Measurements from ENCODE around the gene ANKRD11. TPM values are rescaled to one million over a fixed set of nuclear protein-coding genes. Genes with fewer than 3 reads are reported as not detected.

Gene ANKRD11
- total RNA-seq, 1 donor from 2014 or later = 178 TPM

DNA sequence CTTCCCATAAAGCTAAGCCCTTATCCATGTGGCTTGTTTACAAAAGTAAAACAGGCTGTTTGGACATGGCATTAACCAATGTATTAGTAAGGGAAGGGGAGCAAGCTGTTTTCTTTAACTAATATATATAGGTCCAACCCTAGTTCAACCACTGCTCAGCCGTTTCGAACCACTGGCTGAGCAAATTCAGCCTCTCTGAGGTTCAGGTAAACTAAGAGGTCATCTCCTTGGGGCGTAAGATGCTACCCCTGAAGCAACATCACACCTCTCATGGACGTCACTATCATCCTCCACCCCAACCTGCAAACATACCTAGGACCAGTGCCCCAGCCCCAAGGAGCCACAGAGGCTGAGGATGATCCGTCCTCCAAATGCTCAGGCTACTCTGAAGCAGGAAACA, 45.2 kb downstream of the ANKRD11 start:
- Mint-ChIP-seq H3K36me3 (ENCODE audit: insufficient read depth) (peaks cover 3% of the 10 kb centered on the region), H3K9me3 (ENCODE audit: low read depth) (no peaks in the 10 kb centered on the region), H3K27ac (peak overlapping the region; percentile 88), H3K27me3 (no peaks in the 10 kb centered on the region), H3K4me1 (ENCODE audit: low read depth) (peaks cover 56% of the 10 kb centered on the region), H3K4me3 (ENCODE audit: low read depth) (no peak overlapping the region)
- DNase-seq (ENCODE audit: low spot score, unreplicated experiment) = no peak
- TF ChIP-seq, protein P1, sequence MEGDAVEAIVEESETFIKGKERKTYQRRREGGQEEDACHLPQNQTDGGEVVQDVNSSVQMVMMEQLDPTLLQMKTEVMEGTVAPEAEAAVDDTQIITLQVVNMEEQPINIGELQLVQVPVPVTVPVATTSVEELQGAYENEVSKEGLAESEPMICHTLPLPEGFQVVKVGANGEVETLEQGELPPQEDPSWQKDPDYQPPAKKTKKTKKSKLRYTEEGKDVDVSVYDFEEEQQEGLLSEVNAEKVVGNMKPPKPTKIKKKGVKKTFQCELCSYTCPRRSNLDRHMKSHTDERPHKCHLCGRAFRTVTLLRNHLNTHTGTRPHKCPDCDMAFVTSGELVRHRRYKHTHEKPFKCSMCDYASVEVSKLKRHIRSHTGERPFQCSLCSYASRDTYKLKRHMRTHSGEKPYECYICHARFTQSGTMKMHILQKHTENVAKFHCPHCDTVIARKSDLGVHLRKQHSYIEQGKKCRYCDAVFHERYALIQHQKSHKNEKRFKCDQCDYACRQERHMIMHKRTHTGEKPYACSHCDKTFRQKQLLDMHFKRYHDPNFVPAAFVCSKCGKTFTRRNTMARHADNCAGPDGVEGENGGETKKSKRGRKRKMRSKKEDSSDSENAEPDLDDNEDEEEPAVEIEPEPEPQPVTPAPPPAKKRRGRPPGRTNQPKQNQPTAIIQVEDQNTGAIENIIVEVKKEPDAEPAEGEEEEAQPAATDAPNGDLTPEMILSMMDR (IDR thresholded peaks at IDR 0.05; ENCODE audit: unreplicated experiment) = no peak

- no peaks in the 10 kb centered on the region for H3K27me3 Mint-ChIP-seq
- peak overlapping the region; percentile 53 for H3K27ac Mint-ChIP-seq
- H3K36me3 Mint-ChIP-seq (ENCODE audit: insufficient read depth) = peaks cover 3% of the 10 kb centered on the region
- H3K4me1 Mint-ChIP-seq (ENCODE audit: low read depth) = peaks cover 55% of the 10 kb centered on the region
- no peak for DNase-seq (ENCODE audit: low spot score, unreplicated experiment)
- no peak overlapping the region for H3K4me3 Mint-ChIP-seq (ENCODE audit: low read depth)
- no peaks in the 10 kb centered on the region for H3K9me3 Mint-ChIP-seq (ENCODE audit: low read depth)
- TF ChIP-seq, protein P1 (IDR thresholded peaks at IDR 0.05; ENCODE audit: unreplicated experiment) = no peak
Measured at GRCh38 chr16:89444728-89445127, 45.6 kb downstream of the ANKRD11 start.

DNA sequence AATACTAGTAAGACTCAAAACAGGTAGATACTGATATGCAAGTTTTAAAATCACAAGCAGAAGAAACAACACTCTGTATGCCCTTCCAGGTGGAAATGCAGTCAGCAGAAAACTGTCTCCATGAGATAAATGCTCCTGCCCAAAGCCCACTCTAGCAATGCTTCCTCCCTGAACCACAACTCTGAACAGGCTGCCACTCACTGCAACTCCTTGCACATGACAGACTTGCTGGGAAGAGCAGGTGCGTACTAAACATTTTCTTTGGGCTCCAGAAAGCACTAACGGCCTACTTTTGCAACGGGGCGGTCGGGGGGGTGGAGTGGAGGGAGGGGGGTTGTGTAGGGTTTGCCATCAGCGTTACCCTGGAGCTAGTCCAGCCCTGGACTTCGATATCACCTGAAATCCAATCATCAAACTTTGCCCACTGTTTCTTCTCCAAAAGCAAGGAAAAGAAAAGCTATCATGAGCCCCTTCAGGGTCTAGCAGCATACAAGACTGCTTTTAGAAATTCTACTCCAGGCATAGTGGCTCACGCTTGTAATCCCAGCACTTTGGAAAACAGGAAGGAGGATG, 46.1 kb downstream of the ANKRD11 start:
- DNase-seq (ENCODE audit: low spot score, unreplicated experiment) = no peak
- Mint-ChIP-seq H3K27me3 (no peaks in the 10 kb centered on the region), H3K4me1 (ENCODE audit: low read depth) (peaks cover 56% of the 10 kb centered on the region), H3K4me3 (ENCODE audit: low read depth) (no peak overlapping the region), H3K9me3 (ENCODE audit: low read depth) (no peaks in the 10 kb centered on the region), H3K36me3 (ENCODE audit: insufficient read depth) (peaks cover 3% of the 10 kb centered on the region), H3K27ac (peak overlapping the region; percentile 78)
- TF ChIP-seq, protein P1 (IDR thresholded peaks at IDR 0.05; ENCODE audit: unreplicated experiment) = no peak

DNA sequence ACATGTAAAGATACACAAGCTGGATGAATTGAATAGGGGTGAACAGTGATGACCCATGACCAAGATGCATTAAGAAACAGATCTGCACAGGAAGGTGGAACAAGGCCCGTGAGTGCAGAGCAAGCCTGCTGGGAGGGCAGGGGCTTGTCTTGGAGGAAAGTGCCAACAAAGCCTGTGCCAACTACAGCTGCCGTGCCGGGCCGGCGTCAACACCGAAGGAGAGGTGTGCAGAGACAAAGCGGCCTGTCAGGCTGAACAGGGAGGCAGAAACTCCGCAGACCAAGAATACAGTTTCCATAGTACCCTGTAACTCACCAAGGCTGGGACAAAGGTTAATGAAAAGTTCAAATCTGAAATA, 46.7 kb downstream of the ANKRD11 start:
- no peaks in the 10 kb centered on the region for H3K27me3 Mint-ChIP-seq
- peaks cover 55% of the 10 kb centered on the region for H3K4me1 Mint-ChIP-seq (ENCODE audit: low read depth)
- TF ChIP-seq, protein P1 (IDR thresholded peaks at IDR 0.05; ENCODE audit: unreplicated experiment) = no peak
- no peak for DNase-seq (ENCODE audit: low spot score, unreplicated experiment)
- H3K4me3 Mint-ChIP-seq (ENCODE audit: low read depth) = no peak overlapping the region
- H3K9me3 Mint-ChIP-seq (ENCODE audit: low read depth) = no peaks in the 10 kb centered on the region
- peak overlapping the region; percentile 78 for H3K27ac Mint-ChIP-seq
- peaks cover 3% of the 10 kb centered on the region for H3K36me3 Mint-ChIP-seq (ENCODE audit: insufficient read depth)

- no peak overlapping the region for H3K4me3 Mint-ChIP-seq (ENCODE audit: low read depth)
- DNase-seq (ENCODE audit: low spot score, unreplicated experiment) = no peak
- peaks cover 55% of the 10 kb centered on the region for H3K4me1 Mint-ChIP-seq (ENCODE audit: low read depth)
- peaks cover 3% of the 10 kb centered on the region for H3K36me3 Mint-ChIP-seq (ENCODE audit: insufficient read depth)
- TF ChIP-seq, protein P1 (IDR thresholded peaks at IDR 0.05; ENCODE audit: unreplicated experiment) = no peak
- no peaks in the 10 kb centered on the region for H3K9me3 Mint-ChIP-seq (ENCODE audit: low read depth)
- no peaks in the 10 kb centered on the region for H3K27me3 Mint-ChIP-seq
- H3K27ac Mint-ChIP-seq = peak overlapping the region; percentile 78
Measured at GRCh38 chr16:89442990-89443726, 47.2 kb downstream of the ANKRD11 start.

Data from progenitor cell of endocrine pancreas (in vitro differentiated cells).